Suprapubic skin (tissue), 3 donors: ENCODE data around the gene BAIAP3.

Experiments used
- CTCF ChIP-seq, 2 donors: fragments of 200-600 bp in 1 of 2; fragments of 450-650 bp in 1 of 2; sonication (generic) in 1 of 2; IDR thresholded peaks; one replicate each; pipeline ENCODE4 v1.5.1; 2016 to 2019; ENCODE audit warnings: antibody characterized with exemption in 2 of 2, mild to moderate bottlenecking in 1 of 2, moderate library complexity in 1 of 2
- EP300 ChIP-seq: sonication (generic); formaldehyde crosslinking; IDR thresholded peaks from one replicate; pipeline ENCODE4 v1.6.1; 2017; ENCODE audit warnings: antibody characterized with exemption

- TF ChIP-seq CTCF (IDR thresholded peaks at IDR 0.05), result no peak
- TF ChIP-seq EP300, result no peak
These were observed 46.8 kb downstream of the BAIAP3 start for GRCh38 chr16:1380195-1380594.
